Suprapubic skin (tissue), 3 donors: ENCODE data around the gene FLVCR2.

Source experiments
- EP300 ChIP-seq: sonication (generic); formaldehyde crosslinking; IDR thresholded peaks from one replicate; pipeline ENCODE4 v1.6.1; 2017; ENCODE audit warnings: antibody characterized with exemption
- TF ChIP-seq, protein P1 (sequence below), 2 donors: fragments of 200-600 bp in 1 of 2; fragments of 450-650 bp in 1 of 2; sonication (generic) in 1 of 2; IDR thresholded peaks; one replicate each; pipeline ENCODE4 v1.5.1; 2016 to 2019; ENCODE audit warnings: antibody characterized with exemption in 2 of 2, mild to moderate bottlenecking in 1 of 2, moderate library complexity in 1 of 2

- TF ChIP-seq, protein P1, sequence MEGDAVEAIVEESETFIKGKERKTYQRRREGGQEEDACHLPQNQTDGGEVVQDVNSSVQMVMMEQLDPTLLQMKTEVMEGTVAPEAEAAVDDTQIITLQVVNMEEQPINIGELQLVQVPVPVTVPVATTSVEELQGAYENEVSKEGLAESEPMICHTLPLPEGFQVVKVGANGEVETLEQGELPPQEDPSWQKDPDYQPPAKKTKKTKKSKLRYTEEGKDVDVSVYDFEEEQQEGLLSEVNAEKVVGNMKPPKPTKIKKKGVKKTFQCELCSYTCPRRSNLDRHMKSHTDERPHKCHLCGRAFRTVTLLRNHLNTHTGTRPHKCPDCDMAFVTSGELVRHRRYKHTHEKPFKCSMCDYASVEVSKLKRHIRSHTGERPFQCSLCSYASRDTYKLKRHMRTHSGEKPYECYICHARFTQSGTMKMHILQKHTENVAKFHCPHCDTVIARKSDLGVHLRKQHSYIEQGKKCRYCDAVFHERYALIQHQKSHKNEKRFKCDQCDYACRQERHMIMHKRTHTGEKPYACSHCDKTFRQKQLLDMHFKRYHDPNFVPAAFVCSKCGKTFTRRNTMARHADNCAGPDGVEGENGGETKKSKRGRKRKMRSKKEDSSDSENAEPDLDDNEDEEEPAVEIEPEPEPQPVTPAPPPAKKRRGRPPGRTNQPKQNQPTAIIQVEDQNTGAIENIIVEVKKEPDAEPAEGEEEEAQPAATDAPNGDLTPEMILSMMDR (IDR thresholded peaks at IDR 0.05), result peak; percentile 60 to 89
- TF ChIP-seq EP300, result no peak
These were observed 17.4 kb upstream of the FLVCR2 start for GRCh38 chr14:75561013-75561432.
